ENCODE data around the gene METTL25. TPM values are rescaled to one million over a fixed set of nuclear protein-coding genes. Genes with fewer than 3 reads are reported as not detected.

METTL25 gene
- total RNA-seq, 1 experiment from 2014 or later = 3.5 TPM

DNA sequence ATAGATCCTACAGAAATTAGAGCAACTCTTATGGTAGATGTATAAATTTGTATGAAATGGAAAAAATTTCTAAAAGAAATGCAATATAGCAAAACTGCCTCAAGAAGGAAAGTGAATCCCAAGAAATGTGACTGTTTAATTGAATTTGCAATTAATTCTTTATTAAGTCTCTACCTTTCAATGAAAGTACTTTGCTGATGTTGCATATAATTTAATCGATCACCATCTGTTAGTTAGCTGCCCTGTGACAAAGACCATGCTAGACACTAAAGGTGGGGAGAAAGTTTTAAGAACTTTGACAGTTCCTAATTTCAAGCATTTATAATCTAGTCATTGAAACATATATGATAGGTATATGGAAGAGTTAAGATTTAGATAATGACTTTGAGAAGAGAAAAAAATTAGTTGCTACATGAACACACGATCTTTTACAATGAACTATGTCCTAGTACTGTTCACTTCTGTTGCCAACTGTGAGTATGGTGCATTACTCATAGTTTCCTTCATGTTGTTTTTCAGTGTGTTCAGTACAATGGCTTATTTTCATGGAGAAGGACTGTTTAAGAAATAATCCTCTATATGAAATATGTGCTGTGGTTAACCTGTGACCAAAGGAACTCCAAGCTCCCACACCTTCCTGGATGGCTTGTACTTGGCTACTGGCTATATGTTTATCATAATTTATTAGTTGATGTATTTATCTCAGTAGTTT lies 128.4 kb downstream of the METTL25 start:
- ChIA-PET POLR2A (no interaction called here), CTCF (no interaction called here)
- H3K4me1 ChIP-seq (ENCODE audit: control insufficient read depth, insufficient read depth, low read length) = no peaks in the 10 kb centered on the region
- H3K9me3 ChIP-seq (ENCODE audit: control insufficient read depth, insufficient read depth, low read depth, low read length) = no peaks in the 10 kb centered on the region
- H3K4me3 ChIP-seq (ENCODE audit: low read depth in 2 of 2, low read length in 2 of 2) = no peak overlapping the region
- H3K27me3 ChIP-seq (ENCODE audit: control insufficient read depth, insufficient read depth, low read length) = no peaks in the 10 kb centered on the region
- ATAC-seq (no peak), DNase-seq (ENCODE audit: low read depth, low spot score) (no peak)
- intact Hi-C loops (cut with micrococcal nuclease; ENCODE audit: unreplicated experiment) = no loop called here
- no peak overlapping the region for H3K27ac ChIP-seq (ENCODE audit: low read length)
- in situ Hi-C loops (cut with HindIII; ENCODE audit: low pct_unique_long_range_greater_than_20kb, low sequenced_read_pairs) = no loop called here
- no TSS peak for BruUV-seq (replicated peaks)
- TF ChIP-seq TCF7L2 (IDR thresholded peaks at IDR 0.05; ENCODE audit: low read depth, low read length) (no peak), REST (IDR thresholded peaks at IDR 0.05; ENCODE audit: insufficient read depth in 1 of 2, low read depth in 2 of 2, low read length in 1 of 2) (no peak), POLR2AphosphoS5 (IDR thresholded peaks at IDR 0.05; ENCODE audit: low read depth, low read length) (no peak), SIN3A (IDR thresholded peaks at IDR 0.05; ENCODE audit: borderline replicate concordance, insufficient read depth, low read depth, low read length) (no peak)
- TF ChIP-seq, protein P1, sequence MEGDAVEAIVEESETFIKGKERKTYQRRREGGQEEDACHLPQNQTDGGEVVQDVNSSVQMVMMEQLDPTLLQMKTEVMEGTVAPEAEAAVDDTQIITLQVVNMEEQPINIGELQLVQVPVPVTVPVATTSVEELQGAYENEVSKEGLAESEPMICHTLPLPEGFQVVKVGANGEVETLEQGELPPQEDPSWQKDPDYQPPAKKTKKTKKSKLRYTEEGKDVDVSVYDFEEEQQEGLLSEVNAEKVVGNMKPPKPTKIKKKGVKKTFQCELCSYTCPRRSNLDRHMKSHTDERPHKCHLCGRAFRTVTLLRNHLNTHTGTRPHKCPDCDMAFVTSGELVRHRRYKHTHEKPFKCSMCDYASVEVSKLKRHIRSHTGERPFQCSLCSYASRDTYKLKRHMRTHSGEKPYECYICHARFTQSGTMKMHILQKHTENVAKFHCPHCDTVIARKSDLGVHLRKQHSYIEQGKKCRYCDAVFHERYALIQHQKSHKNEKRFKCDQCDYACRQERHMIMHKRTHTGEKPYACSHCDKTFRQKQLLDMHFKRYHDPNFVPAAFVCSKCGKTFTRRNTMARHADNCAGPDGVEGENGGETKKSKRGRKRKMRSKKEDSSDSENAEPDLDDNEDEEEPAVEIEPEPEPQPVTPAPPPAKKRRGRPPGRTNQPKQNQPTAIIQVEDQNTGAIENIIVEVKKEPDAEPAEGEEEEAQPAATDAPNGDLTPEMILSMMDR (IDR thresholded peaks at IDR 0.05) = no peak
- H3K36me3 ChIP-seq (ENCODE audit: control insufficient read depth, insufficient read depth, low read length) = no peaks in the 10 kb centered on the region

DNA sequence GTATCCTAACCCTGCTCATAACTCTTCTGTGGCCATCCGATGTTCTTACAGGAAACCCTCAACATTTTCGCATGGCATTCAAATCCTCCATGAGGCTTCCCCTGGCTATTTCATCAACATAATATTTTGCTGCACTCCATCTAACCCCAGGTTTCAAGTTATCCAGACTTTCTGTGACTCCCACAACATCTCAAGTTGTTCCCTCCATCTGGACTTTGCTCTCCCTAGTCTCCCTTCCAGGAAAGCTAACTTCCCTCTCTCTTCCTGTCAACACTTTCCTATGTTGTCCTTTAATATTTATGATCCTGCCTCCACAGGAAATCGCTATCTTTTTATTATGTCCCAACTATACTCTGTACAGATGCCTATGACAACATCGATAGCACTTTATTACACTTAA lies 146.1 kb downstream of the METTL25 start:
- Histone ChIP-seq H3K27ac (ENCODE audit: low read length) (no peak overlapping the region), H3K4me3 (ENCODE audit: low read depth in 2 of 2, low read length in 2 of 2) (no peak overlapping the region), H3K27me3 (ENCODE audit: control insufficient read depth, insufficient read depth, low read length) (no peaks in the 10 kb centered on the region), H3K4me1 (ENCODE audit: control insufficient read depth, insufficient read depth, low read length) (no peaks in the 10 kb centered on the region), H3K36me3 (ENCODE audit: control insufficient read depth, insufficient read depth, low read length) (no peaks in the 10 kb centered on the region), H3K9me3 (ENCODE audit: control insufficient read depth, insufficient read depth, low read depth, low read length) (no peaks in the 10 kb centered on the region)
- POLR2A ChIA-PET = no interaction called here
- in situ Hi-C loops (cut with HindIII; ENCODE audit: low pct_unique_long_range_greater_than_20kb, low sequenced_read_pairs) (no loop called here), intact Hi-C loops (cut with micrococcal nuclease; ENCODE audit: unreplicated experiment) (no loop called here)
- no peak for TF ChIP-seq POLR2AphosphoS5 (IDR thresholded peaks at IDR 0.05; ENCODE audit: low read depth, low read length)
- no peak for TF ChIP-seq TCF7L2 (IDR thresholded peaks at IDR 0.05; ENCODE audit: low read depth, low read length)
- TF ChIP-seq SIN3A (IDR thresholded peaks at IDR 0.05; ENCODE audit: borderline replicate concordance, insufficient read depth, low read depth, low read length) = no peak
- TF ChIP-seq, protein P1 (IDR thresholded peaks at IDR 0.05) = no peak
- no peak for TF ChIP-seq REST (IDR thresholded peaks at IDR 0.05; ENCODE audit: insufficient read depth in 1 of 2, low read depth in 2 of 2, low read length in 1 of 2)
- ATAC-seq (no peak), DNase-seq (ENCODE audit: low read depth, low spot score) (no peak)
- CTCF ChIA-PET = no interaction called here
- no TSS peak for BruUV-seq (replicated peaks)
